Prostate gland (tissue), 2 donors: Measurements from ENCODE around the gene LIM2. TPM values are rescaled to one million over a fixed set of nuclear protein-coding genes. Genes with fewer than 3 reads are reported as not detected.
"Not testable (repeated sequence)": the region's sequence is repeated elsewhere in the genome, so short reads cannot be mapped to it uniquely, and the experiment has no call there.

Source experiments
- DNase-seq: peaks from one replicate; pipeline ENCODE4 v3.0.0-alpha.2; 2019; ENCODE audit warnings: low spot score
- H3K27ac ChIP-seq, 2 donors: fragments of 200-600 bp; sonication (generic); 2 replicates each; pipeline ENCODE4 v1.5.1; 2017 to 2019
- H3K27me3 ChIP-seq: fragments of 200-600 bp; sonication (generic); replicated peaks from 2 replicates; pipeline ENCODE4 v1.5.1; 2019; ENCODE audit not compliant: insufficient read depth
- H3K36me3 ChIP-seq, 2 donors: fragments of 200-600 bp; sonication (generic); 1 replicate in 1 of 2; 2 replicates in 1 of 2; pipeline versions ENCODE4 v1.5.1 to v1.8.1; 2017 to 2019
- H3K4me1 ChIP-seq: fragments of 200-600 bp; sonication (generic); replicated peaks from 2 replicates; pipeline ENCODE4 v1.5.1; 2019
- H3K4me3 ChIP-seq, 2 donors: fragments of 200-600 bp; sonication (generic); 2 replicates each; pipeline ENCODE4 v1.5.1; 2017 to 2019
- H3K9me3 ChIP-seq: fragments of 200-600 bp; sonication (generic); 2 replicates; pipeline ENCODE4 v1.5.1; 2017
- POLR2A ChIP-seq: fragments of 450-650 bp; IDR thresholded peaks from one replicate; pipeline ENCODE4 v1.6.1; 2016; ENCODE audit warnings: antibody characterized with exemption, mild to moderate bottlenecking
- POLR2AphosphoS5 ChIP-seq: sonication (generic); formaldehyde crosslinking; IDR thresholded peaks from one replicate; pipeline ENCODE4 v1.6.1; 2017; ENCODE audit warnings: antibody characterized with exemption
- WGBS: methylation state at CpG from one replicate; pipeline ENCODE4 v1.1.5; 2018; 5-methylcytosine and 5-hydroxymethylcytosine counted together
- intact Hi-C: fragments of 100-400 bp; cut with DNase I; formaldehyde crosslinking; loops from one replicate; pipeline ENCODE4 v1.14.2; 2022
- total RNA-seq, 2 donors: library from RNA; depleted of rRNA; stranded (reverse); fragments of >200 nt; gene quantifications; one replicate each; pipeline ENCODE4 v1.1.0, GENCODE V29; 2016
- TF ChIP-seq, protein P1 (sequence below), 4 experiments: fragments of 200-600 bp in 2 of 4; fragments of 450-650 bp in 2 of 4; sonication (generic) in 2 of 4; IDR thresholded peaks; 1 replicate in 3 of 4; 2 replicates in 1 of 4; pipeline ENCODE4 v1.5.1; 2016 to 2019; ENCODE audit warnings: antibody characterized with exemption in 4 of 4, mild to moderate bottlenecking in 2 of 4, moderate library complexity in 2 of 4

Gene LIM2
- total RNA-seq, 2 donors from 2014 or later = not detected

DNA sequence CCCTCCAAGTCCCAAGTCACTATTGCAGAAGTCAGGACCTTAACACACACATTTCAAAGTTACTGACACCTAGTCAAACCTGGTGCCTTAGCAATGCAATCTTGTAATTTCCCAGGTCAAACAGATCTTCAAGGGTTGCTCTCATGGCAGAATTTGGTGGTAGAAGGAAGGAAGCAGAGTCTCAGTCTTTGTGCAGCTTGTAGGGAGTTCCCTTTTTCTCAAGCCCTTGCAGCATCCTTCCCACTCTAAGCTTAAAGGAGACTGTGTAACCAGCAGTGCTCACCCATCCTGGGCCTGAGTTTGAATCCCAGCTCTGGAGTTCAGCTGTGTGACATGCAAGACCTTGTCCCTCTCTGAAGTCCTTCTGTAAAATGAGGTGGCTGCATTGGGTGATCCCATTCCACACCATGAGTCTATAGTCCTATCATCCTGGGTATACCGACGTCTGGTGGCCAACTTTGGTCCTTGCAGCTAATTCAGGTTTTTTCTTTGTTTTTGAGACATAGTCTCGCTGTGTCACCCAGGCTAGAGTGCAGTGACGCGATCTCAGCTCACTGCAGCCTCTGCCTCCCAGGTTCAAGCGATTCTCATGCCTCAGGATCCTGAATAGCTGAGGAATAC, 19.8 kb upstream of the LIM2 start:
- Histone ChIP-seq H3K36me3 (no peaks in the 10 kb centered on the region), H3K4me3 (no peak overlapping the region), H3K4me1 (no peaks in the 10 kb centered on the region), H3K27ac (no peak overlapping the region), H3K27me3 (no peaks in the 10 kb centered on the region), H3K9me3 (no peaks in the 10 kb centered on the region)
- no peak for DNase-seq
- TF ChIP-seq POLR2AphosphoS5 = no peak
- TF ChIP-seq, protein P1, sequence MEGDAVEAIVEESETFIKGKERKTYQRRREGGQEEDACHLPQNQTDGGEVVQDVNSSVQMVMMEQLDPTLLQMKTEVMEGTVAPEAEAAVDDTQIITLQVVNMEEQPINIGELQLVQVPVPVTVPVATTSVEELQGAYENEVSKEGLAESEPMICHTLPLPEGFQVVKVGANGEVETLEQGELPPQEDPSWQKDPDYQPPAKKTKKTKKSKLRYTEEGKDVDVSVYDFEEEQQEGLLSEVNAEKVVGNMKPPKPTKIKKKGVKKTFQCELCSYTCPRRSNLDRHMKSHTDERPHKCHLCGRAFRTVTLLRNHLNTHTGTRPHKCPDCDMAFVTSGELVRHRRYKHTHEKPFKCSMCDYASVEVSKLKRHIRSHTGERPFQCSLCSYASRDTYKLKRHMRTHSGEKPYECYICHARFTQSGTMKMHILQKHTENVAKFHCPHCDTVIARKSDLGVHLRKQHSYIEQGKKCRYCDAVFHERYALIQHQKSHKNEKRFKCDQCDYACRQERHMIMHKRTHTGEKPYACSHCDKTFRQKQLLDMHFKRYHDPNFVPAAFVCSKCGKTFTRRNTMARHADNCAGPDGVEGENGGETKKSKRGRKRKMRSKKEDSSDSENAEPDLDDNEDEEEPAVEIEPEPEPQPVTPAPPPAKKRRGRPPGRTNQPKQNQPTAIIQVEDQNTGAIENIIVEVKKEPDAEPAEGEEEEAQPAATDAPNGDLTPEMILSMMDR (IDR thresholded peaks at IDR 0.05) = peak in 1 of 4 experiments; percentile 8
- WGBS = 70% methylated on average over 6 of the region's 6 CpGs
- intact Hi-C loops = no loop called here

DNA sequence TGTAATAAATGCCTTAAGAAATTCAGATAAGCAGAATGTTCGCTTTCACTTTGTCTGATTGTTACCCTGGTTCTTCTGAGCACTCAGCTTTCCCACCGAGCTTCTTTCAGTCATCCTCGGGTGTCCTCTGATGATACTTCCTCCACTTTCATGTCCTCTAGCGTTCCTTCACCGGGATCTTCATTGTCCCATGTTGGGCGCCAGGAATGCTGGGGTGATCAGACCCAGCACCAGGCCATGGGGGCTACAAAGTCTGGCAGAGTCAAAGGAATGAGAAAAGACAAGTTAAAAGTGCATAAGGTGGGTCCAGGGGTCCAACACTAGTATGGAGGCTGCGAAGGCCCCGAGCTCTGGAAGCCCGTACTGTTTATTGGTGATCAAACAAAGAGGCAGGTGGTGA, 14.3 kb upstream of the LIM2 start:
- TF ChIP-seq POLR2A = no peak
- TF ChIP-seq, protein P1 (IDR thresholded peaks at IDR 0.05) = no peak
- TF ChIP-seq POLR2AphosphoS5 = no peak
- H3K4me3 ChIP-seq = no peak overlapping the region
- no peaks in the 10 kb centered on the region for H3K4me1 ChIP-seq
- H3K9me3 ChIP-seq = no peaks in the 10 kb centered on the region
- intact Hi-C loops = no loop called here
- H3K36me3 ChIP-seq = no peaks in the 10 kb centered on the region
- 96% methylated on average over 9 of the region's 9 CpGs for WGBS
- DNase-seq = no peak
- no peaks in the 10 kb centered on the region for H3K27me3 ChIP-seq
- H3K27ac ChIP-seq = no peak overlapping the region

DNA sequence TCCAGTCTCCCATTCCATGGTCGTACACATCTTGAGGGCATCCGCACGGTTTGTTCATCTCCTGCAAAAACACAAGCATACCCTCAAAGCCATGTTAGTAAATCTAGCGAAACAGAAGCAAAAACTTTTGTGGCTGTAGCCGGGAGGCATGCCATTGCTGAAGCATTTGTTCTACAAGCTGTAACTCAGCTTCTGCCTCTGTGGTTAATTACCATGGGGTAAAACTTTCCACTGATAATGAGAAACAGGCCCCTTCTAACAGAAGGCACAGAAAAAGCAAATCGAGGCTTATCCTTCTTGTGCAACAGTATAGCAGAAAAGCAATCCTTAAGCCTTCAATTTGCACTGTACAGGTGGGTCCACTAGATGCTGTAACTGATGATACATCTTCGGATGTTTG, 12.2 kb upstream of the LIM2 start:
- H3K4me3 ChIP-seq, DNase-seq, intact Hi-C loops, H3K36me3 ChIP-seq, H3K4me1 ChIP-seq, H3K9me3 ChIP-seq, H3K27me3 ChIP-seq, H3K27ac ChIP-seq: not testable (repeated sequence)
- WGBS = 85% methylated on average over 7 of the region's 7 CpGs

DNA sequence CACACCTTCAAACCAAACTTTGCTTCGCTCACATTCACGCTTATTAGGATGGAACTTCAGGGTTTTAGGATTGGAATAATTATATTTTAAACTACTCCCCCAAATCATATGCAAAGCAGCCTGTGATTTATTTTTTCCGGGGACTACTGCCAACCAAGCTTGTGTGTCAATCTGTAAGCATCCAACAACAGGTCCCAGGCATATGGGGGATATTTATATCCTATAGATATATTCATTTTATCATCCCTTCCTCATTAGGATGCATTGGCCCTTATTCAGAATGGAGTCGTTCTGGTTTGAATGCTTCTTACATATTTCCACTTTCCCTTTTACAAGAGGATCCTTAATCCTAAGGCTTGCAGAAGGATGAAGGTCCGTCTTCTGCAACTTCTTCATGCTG, 11.5 kb upstream of the LIM2 start:
- DNase-seq = no peak
- H3K27me3 ChIP-seq = no peaks in the 10 kb centered on the region
- H3K36me3 ChIP-seq = no peaks in the 10 kb centered on the region
- no peaks in the 10 kb centered on the region for H3K4me1 ChIP-seq
- H3K27ac ChIP-seq = no peak overlapping the region
- intact Hi-C loops = no loop called here
- no peaks in the 10 kb centered on the region for H3K9me3 ChIP-seq
- H3K4me3 ChIP-seq = no peak overlapping the region
- 93% methylated on average over 5 of the region's 5 CpGs for WGBS
- TF ChIP-seq POLR2AphosphoS5 (no peak), POLR2A (no peak)
- TF ChIP-seq, protein P1 (IDR thresholded peaks at IDR 0.05) = no peak

DNA sequence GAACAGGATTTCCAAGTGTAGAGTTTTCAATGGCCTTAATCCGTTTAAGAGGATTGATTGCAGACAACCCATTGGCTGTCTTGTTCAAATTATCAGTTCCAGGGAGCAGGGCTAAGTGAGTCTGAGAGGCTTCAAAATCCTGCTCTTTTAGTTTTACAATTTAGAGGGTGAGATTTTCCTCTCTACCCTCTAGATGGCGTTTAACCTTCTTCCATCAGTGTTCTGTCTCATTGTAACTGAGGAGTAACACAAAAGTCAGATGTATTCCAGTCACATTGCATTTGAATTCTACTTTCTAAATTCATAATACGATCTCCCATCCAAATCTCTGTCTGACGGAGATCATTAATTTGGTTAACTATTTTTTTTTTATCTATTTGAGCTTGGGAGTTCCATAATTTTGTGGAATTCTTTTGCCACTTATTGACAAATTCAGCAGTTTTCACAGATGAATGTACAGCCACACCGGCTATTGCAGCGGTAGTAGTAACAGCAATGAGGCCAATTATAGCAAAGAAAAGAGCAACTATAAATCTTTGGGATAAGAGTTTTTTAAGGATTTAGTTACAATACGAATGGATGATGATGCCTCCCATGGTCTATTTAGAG, 10.4 kb upstream of the LIM2 start:
- H3K9me3 ChIP-seq = no peaks in the 10 kb centered on the region
- no peaks in the 10 kb centered on the region for H3K36me3 ChIP-seq
- DNase-seq = no peak
- 51% methylated on average over 7 of the region's 7 CpGs for WGBS
- intact Hi-C loops = no loop called here
- H3K4me3 ChIP-seq = no peak overlapping the region
- no peak overlapping the region for H3K27ac ChIP-seq
- no peaks in the 10 kb centered on the region for H3K4me1 ChIP-seq
- no peaks in the 10 kb centered on the region for H3K27me3 ChIP-seq
- TF ChIP-seq, protein P1 (IDR thresholded peaks at IDR 0.05) = peak in 2 of 4 experiments; percentile 34 to 55
- no peak for TF ChIP-seq POLR2AphosphoS5

DNA sequence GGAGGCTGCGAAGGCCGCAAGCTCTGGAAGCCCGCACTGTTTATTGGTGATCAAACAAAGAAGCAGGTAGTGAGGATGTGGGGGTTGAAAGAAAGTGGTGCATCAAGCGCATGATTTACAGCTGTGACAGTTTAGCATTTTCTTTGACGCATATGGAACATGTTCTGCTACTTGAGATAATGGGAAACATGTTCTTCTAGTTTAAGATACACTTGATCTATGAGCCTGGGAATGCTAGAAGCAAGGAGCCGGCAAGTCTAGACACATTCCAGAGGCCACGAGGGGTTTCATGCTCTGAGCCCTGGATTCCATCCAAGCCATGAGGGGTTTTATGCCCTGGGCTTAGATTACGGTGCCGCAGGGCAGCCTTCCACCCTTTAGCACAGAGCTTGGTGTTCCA, 9.7 kb upstream of the LIM2 start:
- DNase-seq, intact Hi-C loops, H3K27ac ChIP-seq, H3K36me3 ChIP-seq, H3K4me1 ChIP-seq, H3K4me3 ChIP-seq, H3K27me3 ChIP-seq, H3K9me3 ChIP-seq: not testable (repeated sequence)
- WGBS = 51% methylated on average over 9 of the region's 9 CpGs
